GM12873 (cell line): ENCODE data around the gene EHD3.

Source experiments
- CTCF ChIP-seq: IDR thresholded peaks from 2 replicates; pipeline ENCODE4 v1.5.1; 2012; ENCODE audit warnings: low read depth, mild to moderate bottlenecking, moderate library complexity, low read length, control low read depth; ENCODE audit not compliant: insufficient read depth; ENCODE audit errors: missing control alignments

Gene EHD3

GRCh38 chr2:31230751-31231150, 3.2 kb upstream of the EHD3 start:
- no peak for TF ChIP-seq CTCF

DNA sequence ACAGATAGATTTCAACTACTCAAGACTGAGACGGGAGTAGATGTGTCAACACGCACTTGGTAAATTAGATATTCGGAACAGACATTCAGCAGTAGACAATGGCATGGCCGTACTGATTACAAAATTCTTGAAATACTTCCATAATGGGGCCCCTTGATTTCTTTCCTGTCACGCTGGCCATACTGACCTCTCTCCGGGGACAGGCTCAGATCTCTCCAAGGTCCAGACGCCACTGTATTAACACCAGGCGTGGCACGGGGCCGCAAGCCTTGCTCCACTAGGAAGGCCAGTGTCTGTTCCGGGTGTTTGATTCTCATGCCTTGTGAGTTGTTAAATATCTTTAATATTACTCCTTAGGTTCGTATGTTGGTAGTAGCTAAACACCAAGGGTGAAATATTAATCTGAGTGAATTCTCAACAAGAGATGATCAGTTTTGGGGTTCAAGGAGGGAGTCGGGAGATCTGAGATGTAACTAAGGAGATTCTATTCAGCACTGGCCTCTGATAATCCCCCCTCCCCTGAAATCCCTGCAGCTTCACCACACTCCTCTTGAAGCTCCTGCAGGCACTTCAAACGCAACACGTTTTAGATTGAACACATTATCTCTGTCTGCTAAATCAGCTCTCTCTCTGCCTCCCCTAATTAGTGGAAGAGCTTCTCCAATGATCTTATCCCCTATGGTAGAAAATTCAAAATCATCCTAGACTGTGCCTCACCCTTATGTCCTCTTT, 2.2 kb upstream of the EHD3 start:
- no peak for TF ChIP-seq CTCF

DNA sequence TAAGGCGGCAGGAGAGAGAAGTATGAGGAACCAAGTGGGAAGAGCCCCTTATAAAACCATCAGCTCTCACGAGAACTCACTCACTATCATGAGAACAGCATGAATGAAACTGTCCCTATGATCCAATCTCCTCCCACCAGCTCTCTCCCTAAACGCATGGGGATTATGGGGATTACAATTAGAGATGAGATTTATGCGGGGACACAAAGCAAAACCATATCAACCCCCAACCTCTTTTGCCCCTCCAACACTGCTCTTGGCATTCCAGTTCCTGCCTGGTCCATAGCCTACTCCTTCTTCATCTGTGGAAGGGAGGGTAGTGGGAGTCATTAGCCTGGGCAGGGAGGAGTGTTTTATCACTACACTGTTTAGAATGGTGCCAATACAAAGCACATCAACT, 1.4 kb upstream of the EHD3 start:
- no peak for TF ChIP-seq CTCF

GRCh38 chr2:31233231-31233630, 721 bp upstream of the EHD3 start:
- TF ChIP-seq CTCF, result no peak

DNA sequence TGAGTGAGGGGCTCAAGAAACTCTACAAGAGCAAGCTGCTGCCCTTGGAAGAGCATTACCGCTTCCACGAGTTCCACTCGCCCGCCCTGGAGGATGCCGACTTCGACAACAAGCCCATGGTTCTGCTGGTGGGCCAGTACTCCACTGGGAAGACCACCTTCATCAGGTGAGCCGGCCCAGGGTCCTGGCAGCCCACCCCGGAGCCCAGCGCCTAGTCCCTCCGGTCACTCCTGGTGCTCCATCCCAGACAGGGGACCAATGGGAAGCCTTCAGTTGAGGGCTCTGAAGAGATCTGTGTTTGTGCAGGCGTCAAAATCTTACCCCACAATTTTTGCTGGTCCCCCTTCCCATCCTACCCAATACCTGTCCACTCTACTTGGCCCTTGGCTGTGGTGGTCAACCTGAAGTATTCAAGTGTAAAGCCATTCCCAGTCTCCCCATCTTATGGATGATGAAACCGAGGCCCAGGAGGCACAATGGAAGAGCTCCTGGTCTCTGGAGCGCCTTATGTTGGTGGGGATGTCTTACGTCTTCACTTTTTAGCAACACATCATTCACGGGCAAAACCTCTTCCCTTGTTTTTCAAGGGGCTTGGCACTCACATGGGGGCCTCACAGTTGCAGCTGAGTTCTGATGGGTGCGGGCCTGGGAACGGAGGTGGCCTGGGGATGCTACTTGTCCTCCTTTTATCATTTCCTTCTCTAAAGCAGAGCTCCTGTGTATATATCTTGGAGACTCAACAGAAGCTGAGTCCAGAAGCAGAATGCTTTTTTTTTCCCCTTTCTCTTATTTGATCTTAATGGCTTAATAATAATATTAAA, 941 bp downstream of the EHD3 start:
- TF ChIP-seq CTCF, result no peak

- no peak for TF ChIP-seq CTCF
These were observed 1.6 kb downstream of the EHD3 start for GRCh38 chr2:31235504-31235902.

- no peak for TF ChIP-seq CTCF
These were observed 2.7 kb downstream of the EHD3 start for GRCh38 chr2:31236433-31237205.
